Measurements from ENCODE around the gene ZNF652. TPM values are rescaled to one million over a fixed set of nuclear protein-coding genes. Genes with fewer than 3 reads are reported as not detected.

Gene ZNF652
- total RNA-seq, 2 donors from 2014 or later = 42.6 to 60.0 TPM

- no peaks in the 10 kb centered on the region for H3K36me3 Mint-ChIP-seq (ENCODE audit: low read depth)
- Histone ChIP-seq H3K27ac (ENCODE audit: low read depth, low read length) (no peak overlapping the region), H3K9ac (ENCODE audit: extremely low read depth, low read length, poor library complexity, severe bottlenecking) (no peak overlapping the region), H3K27me3 (ENCODE audit: control insufficient read depth, insufficient read depth, low read length, poor library complexity, severe bottlenecking) (no peaks in the 10 kb centered on the region), H3K4me3 (ENCODE audit: low read length) (no peak overlapping the region), H3K36me3 (ENCODE audit: control insufficient read depth, insufficient read depth, low read length) (no peaks in the 10 kb centered on the region), H3K4me1 (ENCODE audit: control insufficient read depth, insufficient read depth, low read length) (peaks cover 3% of the 10 kb centered on the region), H3K9me3 (ENCODE audit: control insufficient read depth, low read length) (no peaks in the 10 kb centered on the region)
- 88 to 93% methylated on average over 3 to 7 of the region's 7 CpGs for WGBS, 2 experiments (ENCODE audit: insufficient coverage in 1 of 2, insufficient read length in 1 of 2)
- no peak for TF ChIP-seq CTCF (conservative IDR thresholded peaks at IDR 0.05)
- no peak overlapping the region for H3K4me3 Mint-ChIP-seq
- H3K27me3 Mint-ChIP-seq (ENCODE audit: insufficient read depth) = peaks cover 15% of the 10 kb centered on the region
- DNase-seq = no peak
- H3K27ac Mint-ChIP-seq = no peak overlapping the region
- peaks cover 25% of the 10 kb centered on the region for H3K4me1 Mint-ChIP-seq
- H3K9me3 Mint-ChIP-seq = no peaks in the 10 kb centered on the region
These were observed 20.5 kb upstream of the ZNF652 start for GRCh38 chr17:49382556-49382955.

- Histone ChIP-seq H3K4me1 (ENCODE audit: control insufficient read depth, insufficient read depth, low read length) (no peaks in the 10 kb centered on the region), H3K4me3 (ENCODE audit: low read length) (no peak overlapping the region), H3K9me3 (ENCODE audit: control insufficient read depth, low read length) (no peaks in the 10 kb centered on the region), H3K27ac (ENCODE audit: low read depth, low read length) (no peak overlapping the region), H3K9ac (ENCODE audit: extremely low read depth, low read length, poor library complexity, severe bottlenecking) (no peak overlapping the region), H3K36me3 (ENCODE audit: control insufficient read depth, insufficient read depth, low read length) (no peaks in the 10 kb centered on the region), H3K27me3 (ENCODE audit: control insufficient read depth, insufficient read depth, low read length, poor library complexity, severe bottlenecking) (no peaks in the 10 kb centered on the region)
- DNase-seq = no peak
- no peak overlapping the region for H3K4me3 Mint-ChIP-seq
- H3K9me3 Mint-ChIP-seq = no peaks in the 10 kb centered on the region
- peaks cover 15% of the 10 kb centered on the region for H3K27me3 Mint-ChIP-seq (ENCODE audit: insufficient read depth)
- TF ChIP-seq CTCF (conservative IDR thresholded peaks at IDR 0.05) = no peak
- 94 to 100% methylated on average over 4 to 5 of the region's 5 CpGs for WGBS, 2 experiments (ENCODE audit: insufficient coverage in 1 of 2, insufficient read length in 1 of 2)
- H3K4me1 Mint-ChIP-seq = peaks cover 23% of the 10 kb centered on the region
- no peaks in the 10 kb centered on the region for H3K36me3 Mint-ChIP-seq (ENCODE audit: low read depth)
- H3K27ac Mint-ChIP-seq = no peak overlapping the region
These were observed 19.7 kb upstream of the ZNF652 start for GRCh38 chr17:49381793-49382192.

GRCh38 chr17:49381033-49381432 lies 19.0 kb upstream of the ZNF652 start:
- no peaks in the 10 kb centered on the region for H3K9me3 ChIP-seq (ENCODE audit: control insufficient read depth, low read length)
- H3K27me3 ChIP-seq (ENCODE audit: control insufficient read depth, insufficient read depth, low read length, poor library complexity, severe bottlenecking) = no peaks in the 10 kb centered on the region
- Mint-ChIP-seq H3K36me3 (ENCODE audit: low read depth) (no peaks in the 10 kb centered on the region), H3K27ac (no peak overlapping the region), H3K4me3 (no peak overlapping the region), H3K27me3 (ENCODE audit: insufficient read depth) (peaks cover 15% of the 10 kb centered on the region), H3K9me3 (no peaks in the 10 kb centered on the region), H3K4me1 (peaks cover 30% of the 10 kb centered on the region)
- H3K9ac ChIP-seq (ENCODE audit: extremely low read depth, low read length, poor library complexity, severe bottlenecking) = no peak overlapping the region
- no peaks in the 10 kb centered on the region for H3K4me1 ChIP-seq (ENCODE audit: control insufficient read depth, insufficient read depth, low read length)
- no peaks in the 10 kb centered on the region for H3K36me3 ChIP-seq (ENCODE audit: control insufficient read depth, insufficient read depth, low read length)
- no peak overlapping the region for H3K4me3 ChIP-seq (ENCODE audit: low read length)
- no peak for DNase-seq
- WGBS, 2 experiments (ENCODE audit: insufficient coverage in 1 of 2, insufficient read length in 1 of 2) = no CpG with 5 or more reads among the region's 1 CpG
- no peak for TF ChIP-seq CTCF (conservative IDR thresholded peaks at IDR 0.05)
- H3K27ac ChIP-seq (ENCODE audit: low read depth, low read length) = no peak overlapping the region
